Left hindlimb (tissue), 1 donor: ENCODE data around the gene PITPNM1.

ENCODE experiments used
- DNase-seq: peaks from one replicate; pipeline ENCODE4 v3.0.0-alpha.2; 2018

PITPNM1 gene

DNA sequence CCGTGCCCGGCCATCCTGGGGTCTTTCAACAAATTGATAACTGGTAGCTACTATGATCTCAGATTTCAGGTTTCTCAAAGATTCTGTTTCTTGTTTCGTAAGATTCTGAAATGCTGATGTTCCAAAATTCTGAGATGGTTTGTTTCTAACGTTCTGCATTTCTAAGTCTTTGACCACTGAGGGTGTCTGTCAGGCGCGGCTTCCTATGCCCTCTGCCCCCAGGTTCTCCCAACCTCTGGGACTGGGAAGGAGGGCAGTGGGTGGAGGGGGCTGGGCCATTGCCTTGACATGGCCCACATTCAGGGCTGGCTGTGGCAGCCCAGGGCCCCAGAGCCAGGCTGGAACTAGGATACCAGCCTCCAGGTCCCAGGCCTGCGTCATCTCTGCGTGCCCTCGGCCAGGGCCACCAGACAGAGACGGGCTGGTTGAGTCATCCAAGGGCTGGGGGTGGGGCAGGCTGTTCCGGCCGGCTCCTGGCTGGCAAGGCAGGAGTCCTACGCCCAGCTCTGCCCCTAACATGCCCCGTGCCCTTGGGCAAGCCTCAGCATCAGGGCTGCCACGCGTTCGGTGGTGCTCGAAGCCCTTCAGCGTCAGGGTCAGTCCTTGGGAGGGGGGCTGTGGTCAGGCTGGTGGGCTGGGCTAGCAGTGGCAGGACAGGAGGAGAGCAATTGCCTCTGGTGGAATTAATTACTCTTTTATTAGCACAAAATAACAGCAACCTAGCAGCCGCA, 41.3 kb downstream of the PITPNM1 start:
- no peak for DNase-seq

DNA sequence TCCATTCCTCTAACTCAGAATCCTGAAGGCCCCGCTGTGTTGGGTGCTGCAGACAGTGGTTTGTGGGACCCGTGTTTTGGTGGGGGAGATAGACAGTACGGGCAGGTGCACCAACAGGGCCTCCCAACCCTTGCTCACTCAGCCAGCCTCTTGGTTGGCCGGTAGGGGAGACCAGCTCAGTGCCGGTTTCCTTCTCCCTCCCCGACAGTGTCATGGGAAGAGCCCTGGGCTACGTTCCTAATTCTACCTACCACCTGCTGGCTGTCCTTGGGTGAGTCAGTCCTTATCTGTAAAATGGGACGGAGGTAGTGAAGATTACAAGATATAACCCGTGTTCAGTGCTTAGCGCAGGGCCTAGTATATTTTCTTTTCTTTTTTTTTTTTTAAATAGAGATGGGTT, 42.0 kb downstream of the PITPNM1 start:
- DNase-seq, result no peak

DNA sequence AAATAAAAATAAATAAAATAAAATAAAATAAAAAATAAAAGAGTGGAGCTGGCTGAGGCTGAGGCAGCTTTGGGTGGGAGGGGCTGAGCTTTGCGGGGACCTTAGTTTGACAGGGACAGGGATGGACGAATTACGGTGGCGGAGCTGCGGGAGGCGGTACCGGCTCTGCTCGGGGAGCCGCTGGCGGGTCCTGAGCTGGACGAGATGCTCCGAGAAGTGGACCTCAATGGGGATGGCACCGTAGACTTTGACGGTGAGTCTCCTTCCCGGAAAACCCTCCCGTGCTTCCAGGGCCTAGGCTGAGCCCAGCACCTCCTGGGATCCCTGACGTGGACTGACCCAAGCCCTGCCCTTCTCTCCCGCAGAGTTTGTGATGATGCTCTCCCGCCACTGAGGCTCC, 46.9 kb downstream of the PITPNM1 start:
- DNase-seq, result no peak

DNA sequence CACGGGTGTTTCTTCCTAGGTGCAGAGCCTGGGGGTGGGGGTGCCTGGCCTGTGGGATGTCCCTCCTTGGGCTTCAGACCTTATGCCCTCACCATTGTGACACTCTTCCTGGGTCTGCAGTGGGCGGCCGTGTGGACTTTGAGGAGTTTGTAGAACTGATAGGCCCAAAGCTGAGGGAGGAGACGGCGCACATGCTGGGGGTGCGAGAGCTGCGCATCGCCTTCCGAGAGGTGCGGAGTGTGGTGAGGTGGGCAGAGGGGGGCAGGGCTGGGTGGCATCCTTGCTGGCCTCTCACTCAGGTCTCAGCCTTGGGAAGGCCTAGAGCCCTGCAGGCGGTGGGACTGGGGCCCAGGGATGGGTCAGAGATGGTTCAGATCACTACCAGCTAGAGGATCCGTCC, 47.7 kb downstream of the PITPNM1 start:
- no peak for DNase-seq

DNA sequence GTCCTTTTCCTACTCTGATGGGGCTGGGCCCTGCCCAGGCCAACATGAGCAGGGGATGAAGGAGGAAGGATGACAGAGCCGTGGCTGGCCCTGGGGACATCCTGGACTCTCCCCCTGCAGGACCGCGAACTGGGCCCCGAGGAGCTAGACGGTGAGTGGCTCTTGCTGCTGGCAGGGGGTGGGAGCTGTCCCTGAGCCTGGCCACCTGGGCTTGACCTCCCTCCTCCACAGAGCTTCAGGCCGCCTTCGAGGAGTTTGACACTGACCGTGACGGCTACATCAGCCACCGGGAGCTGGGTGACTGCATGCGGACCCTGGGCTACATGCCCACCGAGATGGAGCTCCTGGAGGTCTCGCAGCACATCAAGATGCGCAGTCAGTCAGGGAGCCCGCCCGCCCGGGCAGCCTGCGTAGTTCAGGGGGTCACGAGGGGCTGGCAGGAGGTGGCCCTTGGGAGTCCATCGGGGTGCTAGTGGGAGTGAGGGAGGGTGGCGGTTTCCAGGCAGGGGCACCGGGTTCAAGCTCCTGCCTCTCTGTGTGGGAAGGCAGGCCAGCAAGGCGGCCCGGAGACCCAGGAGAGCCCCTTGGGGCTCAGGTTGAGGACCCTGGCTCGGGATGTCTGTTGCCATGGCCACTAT, 49.0 kb downstream of the PITPNM1 start:
- no peak for DNase-seq

DNA sequence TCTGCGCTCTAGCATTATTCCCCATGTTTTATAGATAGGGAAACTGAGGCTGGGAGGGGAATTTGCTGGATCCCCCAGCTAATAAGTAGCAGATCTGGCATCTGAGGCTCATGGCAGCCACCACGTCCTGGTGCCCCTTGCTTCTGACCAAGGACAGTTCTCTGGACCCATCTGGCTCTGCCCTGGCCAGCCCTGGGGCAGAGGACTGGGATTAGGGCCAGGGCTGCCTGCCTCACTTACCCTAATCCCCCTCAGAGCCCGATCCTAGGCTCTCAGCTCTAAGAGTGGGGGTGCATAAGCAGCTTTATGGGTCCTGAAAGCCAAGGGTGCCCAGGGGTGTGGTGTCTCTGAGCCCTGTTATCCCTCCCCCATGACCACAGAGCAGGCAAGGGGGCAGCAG, 50.1 kb downstream of the PITPNM1 start, which contains the start of gene CABP4:
TSS of gene CABP4 (plus strand) at position 301 of the 400 bp plus-strand sequence. CDS start at position 371, 70 bp downstream.
- no peak for DNase-seq

DNA sequence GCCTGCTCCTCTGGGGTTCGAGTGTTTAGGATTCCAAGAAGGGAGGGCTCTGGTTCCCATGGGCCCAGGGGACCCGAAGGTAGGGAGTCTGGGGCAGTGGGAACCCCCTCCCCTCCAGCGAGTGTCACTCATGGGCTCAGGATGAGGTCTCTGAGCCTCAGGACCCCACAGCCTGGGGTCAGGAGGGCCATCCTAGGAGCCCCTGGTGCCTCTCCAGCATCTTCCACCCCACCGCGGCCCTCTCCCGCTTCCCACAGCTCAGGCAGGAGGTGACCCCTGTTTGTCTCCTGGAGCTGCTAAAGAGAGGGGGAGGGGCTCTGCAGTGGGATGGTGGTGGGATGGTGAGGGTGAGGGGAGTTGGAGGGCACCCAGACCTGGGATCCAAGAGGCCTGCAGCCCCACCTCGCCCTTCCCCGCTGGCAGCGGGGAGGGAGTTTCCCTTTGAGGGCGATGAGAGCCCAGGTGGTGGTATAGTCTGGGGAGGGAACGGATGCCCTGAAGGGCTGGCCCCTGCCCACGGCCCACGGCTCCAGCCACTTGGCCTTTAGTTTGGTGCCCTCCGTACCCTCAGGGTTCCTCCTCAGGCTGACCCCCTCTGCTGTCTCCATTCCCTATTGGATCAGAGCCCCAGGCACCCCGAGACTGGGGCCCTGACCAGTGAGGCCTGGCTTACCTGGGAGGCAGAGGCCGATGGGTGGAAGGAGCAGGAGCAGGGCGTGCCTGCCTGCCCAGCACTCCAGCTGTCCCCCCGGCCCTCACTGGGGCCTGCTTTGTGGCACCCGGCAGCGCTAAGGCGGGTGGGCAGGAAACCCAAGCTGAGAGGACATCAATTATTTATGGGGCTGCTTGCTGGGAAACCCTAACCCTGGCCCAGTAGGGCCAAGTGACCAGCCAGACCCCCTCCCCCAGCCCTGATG, 51.1 kb downstream of the PITPNM1 start:
- no peak for DNase-seq

DNA sequence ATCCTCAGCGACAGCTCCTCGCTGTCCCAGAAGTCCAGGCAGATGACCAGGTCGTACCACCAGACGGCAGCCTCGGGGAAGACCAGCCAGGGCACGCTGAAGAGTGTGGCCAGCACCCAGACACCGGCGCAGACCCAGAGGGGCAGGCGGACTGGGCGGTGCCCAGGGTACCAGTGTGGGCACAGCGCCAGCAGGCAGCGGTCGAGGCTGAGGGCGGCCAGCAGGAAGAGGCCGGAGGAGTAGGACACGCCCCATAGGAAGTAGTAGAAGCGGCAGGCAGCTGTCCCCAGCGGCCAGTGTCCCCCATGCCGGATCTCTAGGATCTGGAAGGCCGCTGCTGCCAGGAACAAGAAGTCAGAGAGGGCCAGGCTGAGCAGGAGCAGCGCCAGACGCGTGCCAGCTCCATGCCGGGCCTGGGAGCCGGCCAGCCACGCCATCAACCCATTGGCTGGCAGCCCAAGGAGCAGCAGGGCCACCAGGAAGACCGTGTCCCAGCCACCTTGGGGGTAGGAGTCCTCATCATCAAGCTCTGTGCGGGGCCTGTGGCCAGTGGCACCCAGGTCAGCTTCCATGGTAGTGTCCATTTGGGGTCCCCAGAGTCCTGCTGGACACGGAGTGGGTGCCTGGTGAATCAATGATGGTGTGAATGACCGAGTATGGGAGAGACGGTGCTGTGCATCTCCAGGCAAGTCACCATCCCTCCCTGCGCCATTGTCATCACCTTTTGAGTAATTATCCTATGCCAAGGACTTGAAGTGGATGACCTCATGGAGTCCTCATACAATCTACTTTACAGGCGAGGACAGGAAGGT, 52.8 kb downstream of the PITPNM1 start, which contains the start of gene GPR152:
TSS of gene GPR152 (minus strand) at position 589 of the 812 bp plus-strand sequence. CDS start at position 584, 5 bp downstream.
- DNase-seq, result no peak

DNA sequence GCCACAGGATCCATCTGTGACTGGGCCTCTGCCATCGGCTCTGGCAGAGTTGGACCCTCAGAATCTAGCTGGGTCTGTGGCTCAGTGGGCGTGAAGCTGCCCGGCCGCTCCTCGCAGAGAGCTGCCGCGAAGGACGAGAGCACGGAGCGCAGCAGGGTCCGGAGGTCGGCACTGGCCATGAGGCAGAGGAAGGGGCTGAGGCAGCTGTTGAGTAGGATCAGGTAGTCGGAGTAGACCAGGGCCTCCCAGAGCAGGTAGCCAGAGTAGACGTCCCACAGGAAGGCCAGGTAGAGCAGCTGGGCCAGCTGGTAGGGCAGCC, 53.5 kb downstream of the PITPNM1 start:
- no peak for DNase-seq

DNA sequence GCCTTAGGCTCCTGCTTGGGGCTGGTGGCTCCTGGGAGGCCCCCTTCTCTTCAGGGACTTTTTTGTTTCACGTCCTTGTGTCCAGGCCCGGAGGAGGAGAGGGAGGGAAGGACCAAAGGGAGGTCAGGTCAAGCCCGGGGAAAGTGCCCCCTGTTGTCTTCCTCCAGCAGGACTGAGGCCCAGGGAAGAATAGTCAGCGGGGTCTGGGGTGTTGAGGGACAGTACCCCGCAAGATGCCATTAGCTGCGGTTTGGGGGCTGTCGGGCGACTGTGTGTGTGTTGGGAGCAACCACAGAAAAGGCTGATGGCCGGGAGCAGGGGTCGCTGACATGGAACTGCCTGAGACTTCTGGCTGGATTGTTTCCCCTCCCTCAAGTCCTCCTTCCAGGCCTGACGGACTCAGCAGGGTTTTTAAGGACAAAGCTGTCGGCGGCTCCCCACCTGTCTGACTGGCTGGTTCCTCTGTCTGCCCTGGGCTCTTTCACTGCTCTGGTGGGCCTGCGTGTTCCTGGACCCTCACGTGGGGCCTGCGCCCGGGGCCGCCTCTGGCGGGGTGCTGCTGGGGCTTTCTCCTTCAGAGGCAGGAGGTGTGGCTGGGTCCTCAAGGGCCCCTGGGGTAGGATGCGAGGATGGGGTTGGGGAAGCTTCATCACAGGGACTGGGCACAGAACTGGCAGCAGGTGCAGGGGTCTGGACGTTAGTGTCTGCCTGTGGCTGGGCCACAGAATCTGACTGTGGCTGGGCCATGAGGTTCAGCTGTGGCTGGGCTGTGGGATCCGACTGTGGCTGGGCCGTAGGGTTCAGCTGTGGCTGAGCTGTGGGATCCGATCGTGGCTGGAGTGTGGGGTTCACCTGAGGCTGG, 54.1 kb downstream of the PITPNM1 start:
- DNase-seq, result no peak

DNA sequence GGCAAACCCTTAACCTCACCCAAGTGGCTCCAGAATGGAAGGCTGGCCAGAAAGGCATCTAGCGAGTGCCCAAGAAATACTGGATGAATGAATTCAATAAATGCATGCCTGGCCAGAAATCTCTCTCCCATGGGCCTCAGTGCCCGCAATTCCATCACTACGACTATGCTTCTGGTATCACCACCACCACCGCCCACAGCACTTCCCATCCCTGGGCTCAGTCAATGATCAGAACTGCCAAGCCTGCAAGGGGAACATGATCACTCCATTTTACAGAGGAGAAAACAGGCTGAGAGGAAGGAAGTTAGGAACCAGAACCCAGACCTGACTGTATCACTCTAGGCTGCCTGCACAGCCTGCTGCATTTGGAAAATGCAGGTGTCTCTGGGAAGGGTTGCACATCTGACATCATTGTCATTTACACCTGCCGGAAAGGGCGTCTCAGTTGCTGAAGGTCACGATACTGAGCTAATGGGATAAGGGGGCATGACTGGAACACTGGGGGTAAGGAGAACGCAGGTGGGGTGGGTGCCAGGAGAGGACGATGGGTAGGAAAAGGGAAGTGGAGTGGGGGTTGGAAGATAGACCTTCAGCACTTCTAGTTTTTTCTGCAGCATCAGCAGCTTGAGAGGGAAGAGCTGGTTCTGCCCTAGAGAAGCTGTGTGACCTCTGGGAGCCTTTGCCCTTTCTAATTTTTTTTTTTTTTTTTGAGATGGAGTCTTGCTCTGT, 55.9 kb downstream of the PITPNM1 start:
- no peak for DNase-seq

DNA sequence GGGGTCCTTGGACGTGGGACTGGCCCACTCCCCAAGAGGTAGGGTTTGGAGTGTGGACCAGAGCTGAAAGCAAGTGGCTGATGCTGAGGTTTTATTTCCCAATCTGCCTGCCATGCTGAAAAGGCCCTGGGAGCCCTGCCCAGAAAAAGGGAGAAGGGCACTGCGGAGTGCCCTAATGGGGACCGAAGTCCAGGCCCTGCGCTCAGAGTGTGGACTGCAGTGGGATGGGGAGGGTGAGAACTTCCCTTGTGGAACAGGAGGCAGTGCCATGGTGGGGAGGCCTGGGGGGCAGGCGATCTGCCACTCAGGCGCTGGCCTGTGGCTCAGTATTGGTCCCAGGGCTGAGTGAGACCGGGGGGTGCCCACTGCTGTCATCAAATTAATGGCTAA, 56.9 kb downstream of the PITPNM1 start:
- DNase-seq, result no peak

DNA sequence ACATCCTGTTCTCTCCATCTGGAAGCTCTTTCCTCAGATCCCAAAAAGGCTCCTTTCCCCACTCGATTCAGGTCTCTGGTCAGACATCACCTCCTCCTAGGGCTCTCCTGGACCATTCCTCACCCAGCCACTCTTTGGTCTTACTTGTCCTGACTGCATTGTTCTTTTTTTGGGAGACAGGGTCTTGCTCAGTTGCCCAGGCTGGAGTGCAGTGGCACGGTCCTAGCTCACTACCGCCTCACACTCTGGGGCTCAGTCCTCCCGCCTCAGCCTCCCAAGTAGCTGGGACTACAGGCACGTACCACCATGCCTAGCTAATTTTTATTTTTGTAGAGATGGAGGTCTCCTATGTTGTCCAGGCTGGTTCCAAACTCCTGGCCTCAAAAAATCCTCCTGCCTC, 59.6 kb downstream of the PITPNM1 start:
- DNase-seq, result no peak

DNA sequence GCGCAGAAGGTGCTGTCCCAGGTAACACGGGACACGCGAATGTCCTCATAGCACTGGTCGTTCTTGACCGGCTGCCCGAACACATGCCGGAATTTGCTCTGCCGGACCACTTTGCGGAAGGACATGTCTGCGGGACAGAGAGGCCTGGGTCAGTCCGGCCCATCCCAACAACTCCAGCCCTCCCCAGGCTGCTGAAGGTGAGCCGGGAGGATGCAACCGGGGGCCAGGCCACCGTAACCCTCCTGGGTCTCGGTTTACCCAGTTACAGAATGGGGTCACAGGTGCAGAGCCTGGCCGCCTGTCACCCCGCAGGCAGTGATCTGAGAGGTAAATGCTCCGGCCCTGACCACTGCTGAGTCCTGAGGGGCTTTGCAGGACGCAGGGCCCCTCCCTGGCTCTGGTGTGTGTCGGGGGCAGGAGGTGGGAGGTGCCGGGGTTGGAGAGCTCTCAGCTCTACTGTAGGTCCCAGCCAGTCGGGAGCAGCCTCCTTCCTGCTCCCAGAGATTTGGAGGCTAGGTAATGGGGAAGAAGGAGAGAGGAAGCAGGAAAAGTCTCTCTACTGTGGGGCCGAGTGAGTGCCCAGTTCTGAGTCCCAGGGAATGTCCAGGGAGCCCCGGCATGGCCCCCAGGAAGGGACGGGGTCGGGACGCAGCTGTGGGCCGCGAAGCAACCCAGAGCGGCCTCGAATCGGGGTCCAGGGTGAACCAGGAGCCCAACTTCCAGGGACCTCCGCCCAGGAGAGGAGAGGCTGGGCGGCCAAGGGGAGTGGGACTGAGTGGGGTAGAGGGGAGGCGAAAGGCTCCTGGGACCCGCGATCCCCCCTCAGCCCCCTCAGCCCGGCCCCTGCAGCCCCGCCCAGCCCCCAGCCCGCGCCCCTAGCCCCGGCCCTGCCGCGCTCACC, 62.4 kb downstream of the PITPNM1 start:
- DNase-seq, result no peak
